GM12892 (cell line): ENCODE results near the gene LFNG.

Experiments used
- DNase-seq: peaks from one replicate; pipeline ENCODE4 v3.0.0; 2011; ENCODE audit not compliant: insufficient read length
- FAIRE-seq: peaks from 2 replicates; lab custom pipeline; 2011; peaks lifted over from hg19 to GRCh38; lab: Jason Lieb, UNC
- POLR2A ChIP-seq: IDR thresholded peaks from 2 replicates; pipeline ENCODE4 v1.6.1; 2011; ENCODE audit warnings: low read depth, low read length, control low read depth
- POLR2AphosphoS5 ChIP-seq: IDR thresholded peaks from 2 replicates; pipeline ENCODE4 v1.6.1; 2011; ENCODE audit warnings: low read depth, low read length, control low read depth
- TAF1 ChIP-seq: IDR thresholded peaks from 2 replicates; pipeline ENCODE4 v1.6.1; 2011; ENCODE audit warnings: low read depth, mild to moderate bottlenecking, control low read depth, low read length, borderline replicate concordance

The LFNG gene

GRCh38 chr7:2476776-2477446 lies 42.7 kb upstream of the LFNG start:
- TF ChIP-seq POLR2AphosphoS5 (no peak), POLR2A (no peak), TAF1 (no peak)
- FAIRE-seq (no peak), DNase-seq (no peak)

- no peak for TF ChIP-seq POLR2AphosphoS5
- TF ChIP-seq TAF1 = no peak
- TF ChIP-seq POLR2A = no peak
- peak; percentile 56 for FAIRE-seq
- peak; percentile 75 for DNase-seq
These were observed 41.9 kb upstream of the LFNG start for GRCh38 chr7:2477447-2478398.

- FAIRE-seq = no peak
- TF ChIP-seq POLR2A (no peak), TAF1 (no peak), POLR2AphosphoS5 (no peak)
- no peak for DNase-seq
These were observed 41.2 kb upstream of the LFNG start for GRCh38 chr7:2478399-2478785.

DNA sequence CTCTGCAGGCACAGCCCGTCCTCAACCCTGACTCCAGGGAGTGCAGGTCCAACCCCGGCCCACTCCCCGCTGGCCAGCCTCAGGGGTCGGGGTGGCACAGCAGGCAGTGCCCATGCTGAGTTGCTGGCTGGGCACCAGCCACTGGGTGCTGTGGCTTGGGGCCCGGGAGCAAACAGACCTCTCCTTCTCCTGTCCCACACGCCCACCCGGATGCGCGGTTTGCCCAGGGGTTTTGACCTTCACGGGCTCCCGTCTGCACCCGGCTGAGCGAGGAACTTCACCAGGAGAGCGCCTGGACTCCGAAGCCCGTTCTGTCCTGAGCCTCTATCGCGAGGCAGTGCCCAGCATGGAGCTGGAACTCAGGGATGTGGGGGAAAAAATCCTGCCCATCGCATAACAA lies 40.8 kb upstream of the LFNG start:
- TF ChIP-seq POLR2A (no peak), POLR2AphosphoS5 (no peak), TAF1 (no peak)
- DNase-seq (no peak), FAIRE-seq (no peak)

GRCh38 chr7:2479276-2480069 lies 40.1 kb upstream of the LFNG start:
- no peak for FAIRE-seq
- TF ChIP-seq POLR2A (no peak), POLR2AphosphoS5 (no peak), TAF1 (no peak)

DNA sequence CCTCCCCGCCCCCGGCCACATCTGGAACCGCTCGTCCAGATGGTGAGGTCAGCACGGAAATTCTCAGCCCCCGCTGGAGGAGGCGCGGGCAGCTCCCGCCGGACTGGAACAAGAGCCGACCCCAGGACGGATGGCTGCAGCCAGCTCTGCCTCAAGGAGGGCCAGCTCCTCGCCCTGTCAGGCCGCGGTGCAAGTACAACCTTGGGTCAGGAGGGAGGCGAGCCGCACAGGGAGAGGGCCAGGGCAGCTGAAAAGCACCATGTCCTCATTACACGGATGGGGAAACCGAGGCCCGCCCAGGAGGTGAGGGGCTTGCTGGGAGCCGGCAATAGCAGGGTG lies 39.5 kb upstream of the LFNG start:
- DNase-seq (no peak), FAIRE-seq (no peak)
- TF ChIP-seq TAF1 = no peak

More at GRCh38 chr7:2479276-2480069, 40.1 kb upstream of the LFNG start:
- DNase-seq = no peak

- FAIRE-seq (no peak), DNase-seq (no peak)
These were observed 38.4 kb upstream of the LFNG start for GRCh38 chr7:2481195-2481594.

GRCh38 chr7:2482725-2483451 lies 36.7 kb upstream of the LFNG start:
- no peak for TF ChIP-seq TAF1
- TF ChIP-seq POLR2A = no peak
- TF ChIP-seq POLR2AphosphoS5 = no peak
- FAIRE-seq (no peak), DNase-seq (no peak)

More at GRCh38 chr7:2481195-2481594, 38.4 kb upstream of the LFNG start:
- TF ChIP-seq POLR2AphosphoS5 = no peak

- TF ChIP-seq TAF1 = no peak
- no peak for TF ChIP-seq POLR2AphosphoS5
- TF ChIP-seq POLR2A = no peak
- DNase-seq (no peak), FAIRE-seq (no peak)
These were observed 36.1 kb upstream of the LFNG start for GRCh38 chr7:2483494-2483893.

GRCh38 chr7:2484868-2485267 lies 34.7 kb upstream of the LFNG start:
- FAIRE-seq = no peak
- TF ChIP-seq POLR2A (no peak), POLR2AphosphoS5 (no peak), TAF1 (no peak)

GRCh38 chr7:2487586-2488271 lies 31.8 kb upstream of the LFNG start:
- TF ChIP-seq TAF1 (no peak), POLR2A (no peak), POLR2AphosphoS5 (no peak)
- DNase-seq (no peak), FAIRE-seq (no peak)

More at GRCh38 chr7:2484868-2485267, 34.7 kb upstream of the LFNG start:
- no peak for DNase-seq
